Activated B cell treated with CpG ODN at 0.5 μM for 24 hours (primary cell): Measurements from ENCODE around the gene OR8B8. TPM values are rescaled to one million over a fixed set of nuclear protein-coding genes. Genes with fewer than 3 reads are reported as not detected.
"Not testable (repeated sequence)": the region's sequence is repeated elsewhere in the genome, so short reads cannot be mapped to it uniquely, and the experiment has no call there.

ENCODE experiments used
- ATAC-seq: fragments of 200-7000 bp; cut with Tn5 transposase; one replicate; pipeline ENCODE4 v1.10.0; 2021; ENCODE audit warnings: low read depth, mild to moderate bottlenecking, moderate library complexity
- CTCF ChIA-PET: fragments of 350-600 bp; sonication (Branson Sonifier 250); formaldehyde crosslinking; loops from one replicate; lab custom pipeline; 2021; ENCODE audit warnings: antibody characterized with exemption; lab: Charles Lee
- POLR2A ChIA-PET: fragments of 350-600 bp; sonication (Branson Sonifier 250); formaldehyde crosslinking; loops from one replicate; lab custom pipeline; 2021; ENCODE audit warnings: antibody characterized with exemption; lab: Charles Lee
- DNase-seq: peaks from one replicate; pipeline ENCODE4 v3.0.0; 2022
- H3K27ac Mint-ChIP-seq: one replicate; pipeline ENCODE4 v1.8.0; 2020; ENCODE audit warnings: mixed read lengths
- H3K27me3 Mint-ChIP-seq: one replicate; pipeline ENCODE4 v1.8.0; 2021; ENCODE audit warnings: mixed read lengths
- H3K36me3 Mint-ChIP-seq: one replicate; pipeline ENCODE4 v1.8.0; 2021; ENCODE audit warnings: low read depth, mixed read lengths
- H3K4me1 Mint-ChIP-seq: one replicate; pipeline ENCODE4 v1.8.0; 2021; ENCODE audit warnings: mixed read lengths
- H3K4me3 Mint-ChIP-seq: one replicate; pipeline ENCODE4 v1.8.0; 2020; ENCODE audit warnings: mild to moderate bottlenecking, mixed read lengths
- H3K9me3 Mint-ChIP-seq: one replicate; pipeline ENCODE4 v1.8.0; 2020; ENCODE audit warnings: mixed read lengths
- intact Hi-C: fragments of 100-400 bp; cut with micrococcal nuclease; formaldehyde crosslinking; loops from one replicate; pipeline ENCODE4 v1.15.1; 2024
- total RNA-seq: library from RNA; stranded (reverse); gene quantifications from 2 replicates; pipeline ENCODE4 v1.2.3, GENCODE V29; 2022
- TF ChIP-seq, protein P1 (sequence below): fragments of 200-600 bp; IDR thresholded peaks from one replicate; pipeline ENCODE4 v1.8.0; 2022; ENCODE audit warnings: antibody characterized with exemption, mild to moderate bottlenecking

Gene OR8B8
- total RNA-seq, 1 donor from 2014 or later, result not detected

DNA sequence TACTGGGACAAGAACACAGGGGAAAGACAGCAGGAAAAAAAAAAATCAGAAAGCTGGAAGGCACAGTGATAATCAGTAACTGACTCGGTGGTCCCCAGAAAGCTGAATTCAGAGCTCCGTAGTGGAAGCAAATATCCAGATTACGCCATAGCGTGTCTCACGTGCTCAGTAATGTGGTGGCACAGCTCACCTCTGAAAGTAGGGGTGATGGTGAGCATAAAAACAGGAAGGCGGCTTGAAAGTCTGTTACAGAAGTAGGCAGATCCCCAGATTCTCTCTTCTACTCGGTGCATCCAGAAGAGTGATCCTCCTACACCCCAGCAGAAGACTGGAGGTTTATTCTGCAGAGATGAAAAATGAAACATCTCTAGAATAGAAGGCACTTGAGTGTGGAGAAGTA, 35.6 kb downstream of the OR8B8 start:
- no peak overlapping the region for H3K4me3 Mint-ChIP-seq
- H3K9me3 Mint-ChIP-seq, result no peaks in the 10 kb centered on the region
- TF ChIP-seq, protein P1, sequence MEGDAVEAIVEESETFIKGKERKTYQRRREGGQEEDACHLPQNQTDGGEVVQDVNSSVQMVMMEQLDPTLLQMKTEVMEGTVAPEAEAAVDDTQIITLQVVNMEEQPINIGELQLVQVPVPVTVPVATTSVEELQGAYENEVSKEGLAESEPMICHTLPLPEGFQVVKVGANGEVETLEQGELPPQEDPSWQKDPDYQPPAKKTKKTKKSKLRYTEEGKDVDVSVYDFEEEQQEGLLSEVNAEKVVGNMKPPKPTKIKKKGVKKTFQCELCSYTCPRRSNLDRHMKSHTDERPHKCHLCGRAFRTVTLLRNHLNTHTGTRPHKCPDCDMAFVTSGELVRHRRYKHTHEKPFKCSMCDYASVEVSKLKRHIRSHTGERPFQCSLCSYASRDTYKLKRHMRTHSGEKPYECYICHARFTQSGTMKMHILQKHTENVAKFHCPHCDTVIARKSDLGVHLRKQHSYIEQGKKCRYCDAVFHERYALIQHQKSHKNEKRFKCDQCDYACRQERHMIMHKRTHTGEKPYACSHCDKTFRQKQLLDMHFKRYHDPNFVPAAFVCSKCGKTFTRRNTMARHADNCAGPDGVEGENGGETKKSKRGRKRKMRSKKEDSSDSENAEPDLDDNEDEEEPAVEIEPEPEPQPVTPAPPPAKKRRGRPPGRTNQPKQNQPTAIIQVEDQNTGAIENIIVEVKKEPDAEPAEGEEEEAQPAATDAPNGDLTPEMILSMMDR, result no peak
- H3K36me3 Mint-ChIP-seq, result no peaks in the 10 kb centered on the region
- intact Hi-C loops, result loop anchor here (10.0 kb wide), 1 partner anchor 455 kb away; the partner anchor contains the start of gene ROBO3
- CTCF ChIA-PET, result no interaction called here
- POLR2A ChIA-PET, result no interaction called here
- H3K27me3 Mint-ChIP-seq, result peaks cover 15% of the 10 kb centered on the region
- ATAC-seq (no peak), DNase-seq (no peak)
- H3K27ac Mint-ChIP-seq, result no peak overlapping the region
- peaks cover 6% of the 10 kb centered on the region for H3K4me1 Mint-ChIP-seq

DNA sequence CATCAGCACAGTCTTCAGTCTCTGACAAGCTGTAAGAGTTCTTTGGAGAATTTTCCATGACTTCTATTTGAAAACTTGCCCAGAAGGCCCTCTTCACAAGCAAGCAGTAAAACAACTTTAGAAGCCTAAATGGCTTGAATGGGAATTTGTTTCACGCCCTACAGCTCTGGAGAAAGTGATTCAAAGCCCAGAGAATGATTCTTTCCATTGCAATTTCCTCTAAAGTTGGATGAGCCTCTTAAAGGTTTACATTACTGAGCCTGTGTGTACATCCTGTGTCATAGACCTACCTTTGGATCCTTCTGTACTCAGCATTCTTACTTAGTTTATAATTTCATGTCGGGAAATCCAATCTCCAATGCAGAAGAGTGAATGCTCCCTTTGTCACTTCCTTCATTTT, 39.9 kb downstream of the OR8B8 start:
- Mint-ChIP-seq H3K4me1 (peaks cover 6% of the 10 kb centered on the region), H3K36me3 (no peaks in the 10 kb centered on the region), H3K4me3 (no peak overlapping the region), H3K9me3 (no peaks in the 10 kb centered on the region), H3K27ac (no peak overlapping the region), H3K27me3 (peaks cover 13% of the 10 kb centered on the region)
- ChIA-PET CTCF (no interaction called here), POLR2A (no interaction called here)
- ATAC-seq (no peak), DNase-seq (no peak)
- intact Hi-C loops, result no loop called here
- TF ChIP-seq, protein P1, result no peak

DNA sequence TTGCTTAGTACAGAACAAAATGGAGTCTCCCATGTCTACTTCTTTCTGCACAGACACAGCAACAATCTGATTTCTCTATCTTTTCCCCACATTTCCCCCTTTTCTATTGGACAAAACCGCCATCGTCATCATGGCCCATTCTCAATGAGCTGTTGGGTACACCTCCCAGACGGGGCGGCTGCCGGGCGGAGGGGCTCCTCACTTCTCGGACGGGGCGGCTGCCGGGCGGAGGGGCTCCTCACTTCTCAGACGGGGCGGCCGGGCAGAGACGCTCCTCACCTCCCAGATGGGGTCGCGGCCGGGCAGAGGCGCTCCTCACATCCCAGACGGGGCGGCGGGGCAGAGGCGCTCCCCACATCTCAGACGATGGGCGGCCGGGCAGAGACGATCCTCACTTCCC, 42.3 kb downstream of the OR8B8 start:
- ATAC-seq, POLR2A ChIA-PET, intact Hi-C loops, H3K27me3 Mint-ChIP-seq, CTCF ChIA-PET, H3K4me1 Mint-ChIP-seq, H3K4me3 Mint-ChIP-seq, H3K27ac Mint-ChIP-seq, H3K36me3 Mint-ChIP-seq, H3K9me3 Mint-ChIP-seq, DNase-seq: not testable (repeated sequence)

DNA sequence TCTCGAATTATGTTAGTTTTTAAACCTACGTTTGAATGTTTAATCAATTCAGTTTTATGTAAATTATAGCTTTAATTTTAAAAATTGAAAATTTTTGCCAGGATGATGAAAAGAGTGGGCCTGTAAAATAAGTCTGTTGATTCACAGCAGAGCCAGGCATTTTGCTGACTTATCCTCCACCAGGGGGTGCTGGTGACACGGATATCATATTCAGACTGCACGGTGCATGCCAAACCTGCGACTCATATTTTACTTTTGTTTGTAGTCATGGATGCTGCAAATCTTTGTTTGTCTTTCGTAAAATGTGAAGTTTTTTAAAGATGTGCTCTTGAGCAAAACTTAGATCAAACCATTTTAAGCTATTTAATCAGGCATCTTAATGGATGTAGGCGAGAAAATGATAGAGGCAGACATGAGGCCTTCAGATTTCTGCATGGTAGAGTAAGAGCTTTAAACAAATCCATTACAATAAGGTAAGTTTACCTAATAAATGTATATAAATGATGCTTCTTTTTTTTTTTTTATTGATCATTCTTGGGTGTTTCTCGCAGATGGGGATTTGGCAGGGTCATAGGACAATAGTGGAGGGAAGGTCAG, 43.1 kb downstream of the OR8B8 start:
- H3K36me3 Mint-ChIP-seq, result no peaks in the 10 kb centered on the region
- peaks cover 6% of the 10 kb centered on the region for H3K27me3 Mint-ChIP-seq
- CTCF ChIA-PET, result interaction anchor here (1.1 to 2.1 kb wide), 3 partner anchors 72 to 434 kb away, joined by 3 to 8 read pairs (median 4); no protein-coding TSS in a partner anchor
- DNase-seq (no peak), ATAC-seq (peak; percentile 40)
- intact Hi-C loops, result loop anchor here (1.0 kb wide), 2 partner anchors 184 to 331 kb away; no protein-coding TSS in a partner anchor
- POLR2A ChIA-PET, result no interaction called here
- H3K4me1 Mint-ChIP-seq, result peaks cover 6% of the 10 kb centered on the region
- H3K9me3 Mint-ChIP-seq, result no peaks in the 10 kb centered on the region
- H3K4me3 Mint-ChIP-seq, result no peak overlapping the region
- TF ChIP-seq, protein P1, result no peak
- H3K27ac Mint-ChIP-seq, result no peak overlapping the region

DNA sequence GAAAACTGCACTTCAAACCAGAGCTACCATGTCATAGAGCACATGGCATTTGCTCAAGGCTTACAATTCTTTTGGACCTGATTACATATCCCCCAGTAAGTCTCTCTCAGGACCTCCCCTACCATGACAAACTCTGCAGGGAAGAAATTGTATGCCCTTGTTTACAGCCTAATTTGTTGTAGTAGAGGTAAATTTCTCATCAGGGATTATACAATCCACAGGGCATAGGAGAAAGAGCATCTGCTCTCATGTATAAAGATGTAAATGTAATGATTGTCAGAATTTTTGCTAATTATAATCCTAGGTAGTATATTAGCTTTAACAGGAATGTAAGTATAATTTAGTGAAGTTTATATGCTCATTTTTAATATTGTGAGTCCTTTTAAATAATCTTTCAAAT, 46.6 kb downstream of the OR8B8 start, which contains the start of gene OR8B3:
OR8B3 (minus strand) TSS at position 101 of the 400 bp plus-strand sequence. CDS start 1,673 bp downstream, outside the sequence.
- ATAC-seq (no peak), DNase-seq (no peak)
- intact Hi-C loops, result no loop called here
- Mint-ChIP-seq H3K4me3 (no peak within 1 kb of the TSS), H3K27ac (no peak within 1 kb of the TSS), H3K9me3 (no peaks in the 10 kb centered on the region), H3K27me3 (peaks cover 3% of the 10 kb centered on the region), H3K4me1 (no peaks in the 10 kb centered on the region), H3K36me3 (no peaks in the 10 kb centered on the region)
- CTCF ChIA-PET, result no interaction called here
- POLR2A ChIA-PET, result no interaction called here
- TF ChIP-seq, protein P1, result no peak

DNA sequence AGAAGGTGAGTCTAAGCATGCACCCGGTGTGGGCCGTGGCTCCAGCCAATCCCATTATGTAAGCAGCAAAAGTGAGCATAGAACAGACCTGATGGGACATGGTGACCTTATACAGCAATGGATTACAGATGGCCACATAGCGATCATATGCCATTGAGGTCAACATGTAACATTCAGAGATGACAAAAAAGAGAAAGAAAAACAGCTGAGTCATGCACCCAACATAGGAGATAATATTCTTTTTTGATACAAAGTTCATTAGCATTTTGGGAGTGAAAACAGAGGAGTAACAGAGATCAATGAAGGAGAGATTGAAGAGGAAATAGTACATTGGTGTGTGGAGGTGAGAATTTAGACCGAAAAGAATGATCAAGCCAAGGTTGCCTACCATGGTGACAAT, 48.6 kb downstream of the OR8B8 start:
- H3K27me3 Mint-ChIP-seq, H3K4me3 Mint-ChIP-seq, H3K9me3 Mint-ChIP-seq, H3K36me3 Mint-ChIP-seq, DNase-seq, CTCF ChIA-PET, POLR2A ChIA-PET, ATAC-seq, H3K4me1 Mint-ChIP-seq, intact Hi-C loops, H3K27ac Mint-ChIP-seq: not testable (repeated sequence)
